Measurements from ENCODE around the gene KLHL17.
"Not testable (repeated sequence)": the region's sequence is repeated elsewhere in the genome, so short reads cannot be mapped to it uniquely, and the experiment has no call there.

The KLHL17 gene

DNA sequence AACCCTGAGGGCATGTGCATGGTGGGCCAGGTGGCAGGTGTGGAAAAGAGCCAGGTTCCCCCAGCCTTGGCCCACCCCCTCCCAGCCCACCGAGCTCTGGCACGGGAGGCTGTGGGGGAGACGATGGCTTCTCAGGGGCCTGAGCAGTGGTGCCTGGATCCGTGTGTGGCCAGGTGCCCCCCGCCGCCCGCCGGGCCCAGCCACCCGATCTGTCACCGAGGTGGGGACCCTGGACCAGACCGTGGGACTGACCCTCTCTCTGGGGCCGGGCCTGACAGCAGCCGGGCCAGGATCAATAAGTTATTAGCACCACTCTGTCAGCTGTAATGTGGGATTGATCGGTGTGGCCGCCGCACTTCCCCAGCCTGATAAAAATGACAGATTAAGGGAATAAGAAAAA lies 22.9 kb upstream of the KLHL17 start:
- no peak for DNase-seq (ENCODE audit: low read depth)

DNA sequence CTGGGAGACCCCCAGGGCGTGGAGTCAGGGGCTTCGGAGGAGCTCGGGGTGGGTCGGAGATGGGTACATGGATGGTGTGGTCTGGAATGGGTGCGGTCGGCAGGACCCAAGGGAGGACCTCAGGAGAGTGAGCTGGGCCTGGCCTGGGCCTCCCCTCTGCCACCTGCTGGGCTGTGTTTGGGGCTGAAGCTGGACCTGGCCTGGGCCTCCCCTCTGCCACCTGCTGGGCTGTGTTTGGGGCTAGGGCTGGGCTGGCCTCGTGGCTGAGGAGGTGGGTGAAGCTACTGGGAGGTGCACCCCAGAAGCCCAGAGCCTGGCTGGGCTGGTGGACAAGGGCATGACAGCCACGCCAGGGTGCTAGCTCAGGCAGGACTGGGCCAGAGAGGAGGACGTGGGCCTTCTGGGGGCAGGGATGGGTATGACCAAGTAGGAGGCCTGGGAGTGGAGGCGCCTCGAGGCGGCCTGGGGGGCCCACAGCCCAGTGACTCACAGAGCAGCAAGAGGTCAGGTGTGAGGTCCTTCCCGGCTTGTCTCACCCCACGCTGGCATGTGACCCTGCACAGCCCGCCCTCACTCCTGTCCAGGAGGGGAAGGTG lies 22.2 kb upstream of the KLHL17 start:
- DNase-seq (ENCODE audit: low read depth): no peak

DNA sequence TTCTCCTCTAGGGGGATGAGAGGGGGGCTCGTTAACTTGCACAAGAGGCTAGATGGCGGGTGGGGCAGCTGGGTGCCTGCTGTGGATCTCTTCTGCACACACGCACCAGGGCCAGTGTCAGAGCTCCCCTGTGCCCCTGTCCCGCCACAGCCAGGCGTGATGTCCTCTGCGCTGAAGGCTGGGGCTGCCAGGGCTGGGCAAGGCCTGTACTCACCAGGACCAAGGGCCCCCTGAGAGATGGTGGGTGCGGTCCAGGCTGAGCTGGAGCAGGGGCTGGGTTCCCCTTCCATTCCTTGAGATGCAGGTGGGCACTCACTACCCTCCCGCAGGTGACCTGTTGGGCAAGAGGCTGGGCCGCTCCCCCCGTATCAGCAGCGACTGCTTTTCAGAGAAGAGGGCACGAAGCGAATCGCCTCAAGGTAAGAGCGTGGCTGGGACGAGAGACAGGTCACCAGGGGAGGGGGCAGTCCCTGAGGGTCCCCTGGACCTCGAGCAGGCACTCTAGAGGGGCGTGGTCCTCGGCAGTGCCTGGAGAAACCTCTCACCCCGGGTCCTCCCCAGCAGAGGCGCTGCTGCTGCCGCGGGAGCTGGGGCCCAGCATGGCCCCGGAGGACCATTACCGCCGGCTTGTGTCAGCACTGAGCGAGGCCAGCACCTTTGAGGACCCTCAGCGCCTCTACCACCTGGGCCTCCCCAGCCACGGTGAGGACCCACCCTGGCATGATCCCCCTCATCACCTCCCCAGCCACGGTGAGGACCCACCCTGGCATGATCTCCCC lies 21.5 kb upstream of the KLHL17 start:
- DNase-seq (ENCODE audit: low read depth): no peak

DNA sequence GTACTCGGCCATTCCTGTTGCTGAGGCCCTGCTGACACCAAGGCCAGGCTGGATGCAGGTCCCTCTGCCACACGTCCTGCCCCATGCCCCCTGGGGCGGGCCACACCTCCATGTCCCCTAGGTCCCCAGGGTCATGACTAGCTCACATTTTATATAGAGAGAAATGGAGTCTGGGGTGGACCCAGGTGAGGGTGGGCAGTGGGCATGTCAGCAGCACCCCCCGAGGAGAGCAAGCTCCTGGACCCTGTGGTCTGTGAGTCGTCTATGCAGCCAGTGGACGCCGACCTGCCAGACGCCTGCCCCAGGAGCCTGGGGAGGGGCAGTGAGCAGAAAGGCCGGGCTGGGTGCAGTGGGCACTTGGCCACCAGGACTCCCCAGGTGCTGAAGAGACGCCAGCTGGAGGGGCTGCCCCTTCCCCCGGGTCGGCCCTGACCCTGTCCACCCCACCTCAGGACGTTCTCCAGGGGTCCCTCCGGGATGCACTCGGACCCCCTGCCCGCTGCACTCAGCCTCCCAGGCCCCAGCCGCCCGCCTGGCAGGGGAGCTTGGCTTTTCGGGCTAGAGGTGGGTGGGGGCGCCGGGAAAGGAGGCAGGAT lies 20.8 kb upstream of the KLHL17 start:
- no peak for DNase-seq (ENCODE audit: low read depth)

DNA sequence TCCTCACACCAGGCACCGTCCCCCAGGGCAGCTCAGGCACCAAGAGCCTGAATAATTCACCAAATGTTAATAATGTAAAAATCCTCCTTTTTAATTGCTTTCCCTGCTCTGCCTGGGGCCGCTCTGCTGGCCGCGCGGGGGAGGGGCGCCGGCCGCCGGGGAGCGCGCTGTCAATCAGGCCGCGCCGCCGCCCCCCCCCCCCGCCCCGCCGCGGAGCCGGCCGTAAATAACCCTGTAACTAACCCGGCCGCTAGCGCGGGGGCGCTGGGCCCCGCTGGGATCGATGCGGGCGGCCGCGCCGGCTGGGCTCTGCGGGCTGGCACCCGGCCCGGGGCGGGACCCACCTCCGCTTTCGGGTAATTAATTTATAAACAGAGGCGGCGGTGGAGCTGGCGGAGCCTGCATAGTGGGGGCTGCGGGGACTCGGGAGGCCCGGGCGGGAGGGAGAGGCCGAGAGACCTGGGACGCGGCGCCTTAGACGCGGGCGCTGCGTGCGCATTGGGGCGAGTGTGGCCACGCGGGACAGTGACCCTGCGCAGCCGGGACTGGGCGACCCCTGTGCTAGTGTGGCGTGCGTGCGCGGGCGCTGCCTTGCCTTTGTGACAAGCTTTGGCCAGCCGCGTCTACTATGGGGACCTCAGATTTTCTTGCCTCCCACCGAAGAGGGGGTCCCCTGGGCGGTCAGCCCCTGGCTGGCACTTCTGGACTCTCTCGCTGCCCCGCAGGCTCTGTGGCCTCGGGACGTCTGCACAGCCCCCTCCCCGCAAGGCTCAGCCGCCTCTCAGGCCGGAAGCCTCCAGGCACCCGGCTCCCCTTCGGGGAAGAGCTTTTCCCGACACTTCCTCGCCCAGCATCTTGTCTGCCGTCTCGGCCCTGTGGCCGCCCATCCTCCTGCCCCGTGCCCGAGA lies 20.0 kb upstream of the KLHL17 start:
- DNase-seq (ENCODE audit: low read depth): no peak

DNA sequence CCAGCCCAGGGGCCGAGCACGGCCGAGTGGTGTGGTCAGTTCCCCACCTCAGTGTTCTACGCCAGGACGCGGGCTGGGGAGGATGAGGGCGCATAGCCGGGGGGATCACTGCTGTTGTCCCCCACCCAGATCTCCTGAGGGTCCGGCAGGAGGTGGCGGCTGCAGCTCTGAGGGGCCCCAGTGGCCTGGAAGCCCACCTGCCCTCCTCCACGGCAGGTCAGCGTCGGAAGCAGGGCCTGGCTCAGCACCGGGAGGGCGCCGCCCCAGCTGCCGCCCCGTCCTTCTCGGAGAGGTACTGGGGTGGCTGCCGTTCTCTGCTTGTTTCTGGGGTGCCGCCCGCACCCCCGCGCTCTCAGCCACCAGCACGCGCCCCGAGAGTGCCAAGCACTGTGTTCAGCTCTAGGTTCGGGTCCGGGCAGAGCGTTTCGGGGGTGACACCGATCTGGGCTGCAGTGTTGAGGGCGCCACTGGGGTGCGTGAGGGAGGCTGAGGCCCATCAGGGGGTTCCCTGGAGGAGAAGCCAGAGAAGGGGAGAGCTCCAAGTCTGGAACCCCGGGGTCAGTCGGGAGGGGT lies 19.3 kb upstream of the KLHL17 start:
- no peak for DNase-seq (ENCODE audit: low read depth)

DNA sequence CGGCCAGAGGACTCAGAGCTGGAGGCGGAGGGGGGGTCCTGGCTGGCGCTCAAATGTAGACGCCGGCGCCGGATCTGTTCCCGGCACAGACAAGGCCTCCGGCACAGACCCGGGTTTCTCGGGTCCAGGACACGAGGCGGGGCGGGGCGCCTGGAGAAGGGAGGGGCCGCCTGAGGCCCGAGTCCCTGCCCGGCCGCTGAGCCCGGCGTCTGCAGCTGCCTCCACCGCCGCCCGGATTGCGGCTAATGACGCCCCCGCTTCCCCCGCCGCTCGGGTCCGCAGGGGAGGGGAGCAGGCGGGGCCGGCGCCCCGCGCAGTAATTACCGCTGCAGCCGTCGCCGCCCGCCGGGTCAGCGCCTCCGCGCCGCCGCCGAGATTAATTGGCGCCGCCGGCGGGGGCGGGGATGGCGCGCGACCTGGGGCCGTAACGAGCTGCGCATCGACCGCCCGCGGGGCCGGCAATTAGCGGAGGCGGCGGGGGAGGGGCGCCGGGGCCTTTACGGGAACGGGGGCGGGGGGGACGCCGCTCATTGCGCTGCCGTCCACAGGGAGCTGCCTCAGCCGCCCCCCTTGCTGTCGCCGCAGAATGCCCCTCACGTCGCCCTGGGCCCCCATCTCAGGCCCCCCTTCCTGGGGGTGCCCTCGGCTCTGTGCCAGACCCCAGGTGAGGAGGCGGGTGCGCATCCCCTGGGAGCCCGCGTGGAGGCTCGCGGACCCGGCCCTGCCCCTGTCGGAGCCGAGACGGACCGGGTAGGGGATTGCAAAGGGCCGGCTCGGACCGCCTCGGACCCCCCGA lies 18.6 kb upstream of the KLHL17 start:
- DNase-seq (ENCODE audit: low read depth): no peak

DNA sequence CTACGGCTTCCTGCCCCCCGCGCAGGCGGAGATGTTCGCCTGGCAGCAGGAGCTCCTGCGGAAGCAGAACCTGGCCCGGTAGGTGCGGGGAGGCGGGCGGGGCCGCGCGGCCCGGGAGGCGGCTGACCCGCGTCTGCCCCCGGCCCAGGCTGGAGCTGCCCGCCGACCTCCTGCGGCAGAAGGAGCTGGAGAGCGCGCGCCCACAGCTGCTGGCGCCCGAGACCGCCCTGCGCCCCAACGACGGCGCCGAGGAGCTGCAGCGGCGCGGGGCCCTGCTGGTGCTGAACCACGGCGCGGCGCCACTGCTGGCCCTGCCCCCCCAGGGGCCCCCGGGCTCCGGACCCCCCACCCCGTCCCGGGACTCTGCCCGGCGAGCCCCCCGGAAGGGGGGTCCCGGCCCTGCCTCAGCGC lies 18.0 kb upstream of the KLHL17 start:
- DNase-seq (ENCODE audit: low read depth): no peak

DNA sequence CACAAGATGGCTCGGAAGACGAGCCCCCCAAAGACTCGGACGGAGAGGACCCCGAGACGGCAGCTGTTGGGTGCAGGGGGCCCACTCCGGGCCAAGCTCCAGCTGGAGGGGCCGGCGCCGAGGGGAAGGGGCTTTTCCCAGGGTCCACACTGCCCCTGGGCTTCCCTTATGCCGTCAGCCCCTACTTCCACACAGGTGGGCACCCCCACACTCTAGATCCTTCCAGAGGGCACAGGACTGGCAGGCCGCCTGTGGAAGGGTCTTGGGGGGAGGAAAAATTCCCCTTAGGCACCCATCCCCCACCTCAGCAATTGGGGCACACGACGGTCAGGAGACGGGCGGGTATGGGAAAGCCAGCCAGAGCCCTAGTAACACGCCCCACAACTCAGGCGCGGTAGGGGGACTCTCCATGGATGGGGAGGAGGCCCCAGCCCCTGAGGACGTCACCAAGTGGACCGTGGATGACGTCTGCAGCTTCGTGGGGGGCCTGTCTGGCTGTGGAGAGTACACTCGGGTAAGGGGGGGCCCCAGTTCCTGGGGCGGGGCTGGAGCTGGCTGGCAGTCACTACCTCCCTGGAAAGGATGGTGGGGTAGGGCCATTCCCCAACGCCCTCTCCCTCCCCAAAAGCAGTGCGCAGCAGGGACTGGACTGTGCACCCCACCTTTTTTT lies 17.4 kb upstream of the KLHL17 start:
- no peak for DNase-seq (ENCODE audit: low read depth)

DNA sequence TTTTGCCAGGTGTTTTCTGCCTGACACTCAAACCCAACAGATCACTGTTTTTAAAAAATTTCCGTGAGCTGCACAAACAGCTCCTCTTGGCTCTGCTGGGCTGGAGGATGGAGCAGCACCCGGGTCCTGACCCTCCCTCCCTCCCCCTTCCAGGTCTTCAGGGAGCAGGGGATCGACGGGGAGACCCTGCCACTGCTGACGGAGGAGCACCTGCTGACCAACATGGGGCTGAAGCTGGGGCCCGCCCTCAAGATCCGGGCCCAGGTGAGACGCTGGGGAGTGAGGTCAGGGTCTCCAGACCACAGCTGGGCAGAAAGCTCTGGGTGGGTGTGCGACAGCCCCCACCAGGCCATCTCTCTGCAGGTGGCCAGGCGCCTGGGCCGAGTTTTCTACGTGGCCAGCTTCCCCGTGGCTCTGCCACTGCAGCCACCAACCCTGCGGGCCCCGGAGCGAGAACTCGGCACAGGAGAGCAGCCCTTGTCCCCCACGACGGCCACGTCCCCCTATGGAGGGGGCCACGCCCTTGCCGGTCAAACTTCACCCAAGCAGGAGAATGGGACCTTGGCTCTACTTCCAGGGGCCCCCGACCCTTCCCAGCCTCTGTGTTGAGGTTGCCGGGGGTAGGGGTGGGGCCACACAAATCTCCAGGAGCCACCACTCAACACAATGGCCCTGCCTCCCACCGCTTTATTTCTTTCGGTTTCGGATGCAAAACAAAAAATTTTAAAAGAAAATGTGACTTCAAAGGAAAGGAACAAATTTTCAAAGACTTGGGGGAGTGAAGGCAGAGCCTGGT lies 16.6 kb upstream of the KLHL17 start:
- no peak for DNase-seq (ENCODE audit: low read depth)

DNA sequence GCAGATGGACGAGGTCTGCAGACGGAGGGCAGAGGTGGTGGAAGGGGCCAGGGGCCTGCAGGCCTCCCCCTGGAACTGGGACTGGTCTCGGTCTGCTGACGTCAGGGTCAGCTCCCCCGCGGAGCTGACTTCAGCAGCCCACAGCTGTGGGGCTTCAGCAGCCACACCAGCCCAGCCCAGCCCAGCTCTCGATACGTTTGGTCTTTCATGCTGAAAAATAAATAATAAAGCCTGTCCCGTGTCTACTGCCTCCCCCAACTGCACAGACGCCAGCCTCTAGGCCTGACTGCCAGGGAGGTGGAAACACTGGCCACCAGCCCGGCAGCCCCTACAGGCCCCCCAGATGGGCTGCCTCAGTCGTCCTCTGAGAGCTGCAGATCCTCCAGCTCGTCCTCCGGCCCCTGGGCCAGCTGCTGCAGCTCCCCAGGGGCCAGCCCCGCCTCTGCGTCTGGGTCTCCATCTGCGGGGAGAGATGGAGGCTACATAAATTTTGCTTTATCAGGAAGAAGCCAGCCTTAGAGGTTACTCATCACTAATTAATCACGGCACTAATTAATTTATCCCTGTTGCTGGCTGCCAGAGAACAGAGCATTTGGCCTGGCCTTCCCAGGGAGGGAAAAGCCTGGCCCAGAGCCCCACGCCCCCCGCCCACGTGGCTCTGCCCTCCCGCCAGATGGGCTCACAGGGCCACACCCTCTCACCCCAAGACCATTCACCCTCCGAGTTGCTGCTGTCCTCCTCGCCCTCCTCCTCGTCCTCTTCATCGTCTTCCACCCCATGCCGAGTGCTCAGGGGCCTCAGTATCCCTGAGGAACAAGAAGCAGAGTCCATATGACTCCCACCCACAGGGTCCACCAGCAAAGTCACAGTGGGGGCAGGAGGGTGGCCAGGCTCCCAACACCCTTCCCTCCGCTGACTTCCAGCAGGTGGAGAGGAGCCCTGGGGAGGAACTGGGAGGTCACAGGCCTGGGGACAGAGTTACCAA lies 15.8 kb upstream of the KLHL17 start:
- no peak for DNase-seq (ENCODE audit: low read depth)

DNA sequence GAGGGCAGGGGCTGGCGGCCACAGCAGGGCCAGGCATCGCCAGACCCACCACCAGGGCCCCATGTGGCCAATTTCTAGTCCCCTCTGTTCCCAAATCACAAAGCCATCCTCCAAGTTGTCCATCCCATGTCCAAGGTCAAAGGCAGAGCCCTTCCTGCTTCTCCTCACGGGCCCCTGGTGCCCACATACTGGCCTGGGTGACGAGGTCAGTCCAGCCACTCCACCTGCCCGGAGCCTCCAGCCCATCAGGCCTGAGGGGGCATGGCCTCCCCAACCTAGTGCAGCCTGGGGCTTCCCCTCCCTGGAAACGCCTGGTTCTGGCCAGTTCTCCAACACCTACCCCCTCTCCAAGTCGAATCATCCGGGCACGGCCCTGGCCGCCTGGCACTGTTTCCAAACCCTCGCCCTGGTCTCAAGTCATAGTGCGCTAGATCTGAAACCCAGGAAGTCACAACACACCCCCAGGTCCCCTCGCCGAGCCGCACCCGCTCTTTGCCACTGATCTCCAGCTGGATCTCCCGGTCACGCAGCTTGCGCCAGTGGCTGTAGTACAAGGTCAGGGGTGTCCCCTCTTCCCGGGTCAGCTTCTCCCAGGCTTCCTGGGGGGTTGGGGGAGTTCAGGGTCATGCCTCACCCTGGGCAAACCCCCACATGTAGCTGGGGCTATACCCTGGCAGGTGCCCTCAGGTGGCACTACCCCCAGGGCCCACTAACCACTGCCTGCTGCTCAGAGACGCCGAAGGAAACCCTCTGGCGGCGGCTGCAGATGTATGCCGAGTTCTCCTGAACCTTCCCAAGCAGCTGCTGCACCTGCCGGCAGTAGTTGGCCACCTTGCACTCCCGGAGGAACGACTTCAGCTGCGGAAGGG lies 14.5 kb upstream of the KLHL17 start:
- DNase-seq (ENCODE audit: low read depth): no peak

DNA sequence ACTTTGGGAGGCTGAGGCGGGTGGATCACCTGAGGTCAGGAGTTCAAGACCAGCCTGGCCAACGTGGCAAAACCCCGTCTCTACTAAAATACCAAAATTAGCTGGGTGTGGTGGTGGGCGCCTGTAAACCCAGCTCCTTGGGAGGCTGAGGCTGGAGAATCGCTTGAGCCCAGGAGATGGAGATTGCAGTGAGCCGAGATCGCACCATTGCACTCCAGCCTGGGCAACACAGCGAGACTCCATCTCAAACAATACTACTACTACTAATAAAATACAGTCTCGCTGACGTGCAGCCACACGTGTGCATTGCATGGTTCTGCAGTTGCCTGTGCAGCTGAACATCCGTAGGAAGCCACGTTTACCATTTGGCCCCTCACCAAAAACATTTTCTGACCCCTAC lies 13.6 kb upstream of the KLHL17 start:
- not testable (repeated sequence) for DNase-seq (ENCODE audit: low read depth)

DNA sequence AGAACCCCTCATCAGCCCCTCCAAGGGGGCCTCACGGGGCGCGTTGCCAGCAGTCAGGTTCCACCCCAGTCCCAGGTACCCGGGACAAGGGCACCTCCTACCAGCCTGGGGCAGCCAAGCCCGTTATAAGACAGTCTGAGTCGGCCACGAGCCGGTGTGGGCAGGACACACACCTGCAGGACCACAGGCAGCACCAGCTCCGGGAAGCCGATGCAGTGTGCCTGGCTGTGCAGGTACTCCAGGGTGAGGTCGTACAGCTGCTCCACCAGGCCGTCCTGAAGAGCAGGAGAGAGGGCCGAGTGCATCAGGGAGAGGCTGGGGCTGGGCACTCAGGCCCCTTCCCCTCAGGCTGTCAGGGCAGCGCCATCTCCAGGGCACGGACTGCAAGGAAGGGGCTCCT lies 12.4 kb upstream of the KLHL17 start:
- no peak for DNase-seq (ENCODE audit: low read depth)

DNA sequence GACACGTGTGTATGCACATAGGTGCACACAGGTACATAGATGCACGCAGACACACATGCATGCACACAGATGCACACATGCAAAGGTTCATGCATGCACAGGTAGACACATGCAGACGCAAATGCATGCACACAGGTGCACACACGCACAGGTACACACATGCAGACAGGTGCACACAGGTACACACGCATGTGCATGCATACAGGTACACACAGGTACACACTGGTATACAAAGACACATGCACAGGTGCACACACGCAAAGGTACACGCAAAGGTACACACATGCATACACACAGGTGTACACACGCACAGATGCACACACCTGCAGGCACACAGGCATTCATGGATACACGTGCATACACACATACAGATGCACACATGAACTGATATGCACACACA lies 10.1 kb upstream of the KLHL17 start:
- no peak for DNase-seq (ENCODE audit: low read depth)

DNA sequence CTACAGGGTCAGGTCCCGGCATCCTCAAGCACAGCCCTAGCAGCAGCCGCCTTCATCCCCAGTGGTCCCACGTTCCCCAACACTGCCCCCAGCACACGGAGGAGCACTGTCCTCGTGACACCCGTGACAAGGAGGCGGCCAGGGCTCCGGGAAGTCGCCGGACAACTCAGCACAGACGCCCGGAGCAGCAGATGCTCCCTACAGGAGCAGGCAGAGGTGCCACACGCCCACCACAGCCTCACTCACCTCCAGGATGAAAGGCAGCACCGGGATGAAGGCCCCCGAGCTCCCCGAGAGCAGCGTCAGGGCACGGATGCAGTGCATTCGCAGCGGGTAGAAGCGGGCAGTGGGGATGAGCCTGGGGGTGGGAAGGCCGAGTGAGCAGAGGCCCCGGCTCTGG lies 9.5 kb upstream of the KLHL17 start:
- no peak for DNase-seq (ENCODE audit: low read depth)

DNA sequence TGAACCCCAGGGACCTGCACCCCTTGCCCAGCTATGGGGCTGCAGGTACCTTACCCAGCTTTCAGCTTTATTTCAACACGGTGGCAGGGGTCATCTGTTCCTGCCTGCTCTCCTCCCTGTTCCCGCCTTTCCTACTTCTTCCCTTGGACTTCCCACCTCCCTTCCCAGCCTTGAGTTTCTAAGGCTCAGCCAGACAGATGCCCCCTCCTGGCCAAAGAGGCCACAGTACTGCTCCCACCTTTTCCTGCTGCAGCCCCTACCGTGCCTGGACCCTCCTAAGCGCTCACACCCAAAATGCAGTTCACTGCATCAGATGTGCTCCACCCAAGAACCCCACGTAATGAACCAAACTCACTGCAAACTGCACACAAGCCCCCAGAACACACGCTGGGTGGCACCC lies 9.0 kb upstream of the KLHL17 start:
- no peak for DNase-seq (ENCODE audit: low read depth)

DNA sequence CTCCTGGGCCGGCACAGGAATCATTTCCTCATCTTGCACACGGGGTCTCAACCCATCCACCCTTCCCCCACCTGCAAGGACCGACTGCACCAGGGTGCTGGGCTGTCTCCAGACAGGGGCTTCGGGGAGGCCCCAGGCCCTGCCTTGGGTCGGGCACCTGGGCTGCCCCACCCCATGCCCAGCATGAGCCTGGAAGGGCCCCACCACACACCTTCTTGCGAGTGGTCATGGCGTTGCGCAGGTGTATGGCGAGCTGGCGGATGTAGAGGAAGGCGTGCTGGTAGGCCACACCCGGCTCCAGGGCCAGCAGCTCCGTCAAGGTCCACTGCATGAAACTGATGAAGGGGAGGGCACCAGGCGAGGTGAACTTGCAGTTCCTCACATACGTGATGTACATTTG lies 8.2 kb upstream of the KLHL17 start:
- no peak for DNase-seq (ENCODE audit: low read depth)
